NCI-H1092 treated with DMSO at 0.1 percent for 48 hours (cell line): ENCODE data around the gene XYLB.
A peak's percentile ranks its signal among the peaks of the same experiment; 100 is the strongest.

ENCODE experiments used
- DNase-seq: peaks from one replicate; lab custom pipeline; 2025; lab: John Stamatoyannopoulos, UW

The XYLB gene

DNA sequence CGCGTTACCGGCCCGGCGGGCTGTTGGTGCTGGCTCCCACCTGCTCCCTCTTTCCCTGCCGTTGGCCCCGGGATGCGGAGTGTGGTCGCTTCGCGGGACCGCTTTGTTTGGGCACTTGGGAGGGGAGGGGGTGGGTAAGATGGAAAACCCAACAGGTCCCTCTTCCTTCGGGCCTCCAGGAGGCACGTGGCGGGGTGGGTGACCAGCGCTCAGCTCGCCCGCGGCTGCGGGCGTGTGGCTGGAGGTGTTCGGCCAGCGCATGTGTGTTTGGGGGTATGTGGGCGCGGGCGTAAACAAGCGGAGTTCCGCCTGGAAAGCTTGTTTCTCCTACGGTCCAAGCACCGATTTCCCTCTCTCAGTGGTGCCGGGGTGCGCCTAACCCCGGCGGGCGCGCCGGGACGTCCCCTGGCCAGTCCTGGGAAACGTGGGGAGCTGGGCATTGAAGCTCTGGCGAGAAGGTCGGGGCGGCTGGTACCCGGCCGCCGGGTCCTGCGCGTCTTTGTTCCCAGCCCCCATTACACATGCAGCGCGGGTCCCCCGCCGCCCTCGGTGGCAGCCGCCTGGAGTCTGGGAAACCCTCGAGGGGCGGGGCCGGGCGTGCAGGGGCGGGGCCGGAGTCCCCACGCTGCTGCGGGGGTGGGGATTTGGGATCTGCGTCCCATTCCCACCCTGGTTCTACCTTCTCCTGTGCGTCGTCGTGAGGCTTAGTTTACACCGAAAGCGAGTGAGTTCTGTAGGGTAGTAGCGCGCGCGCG is 108.5 kb downstream of the XYLB start:
- peak; percentile 59 for DNase-seq

- DNase-seq = no peak
Measured at GRCh38 chr3:38455639-38456430, 109.2 kb downstream of the XYLB start.

DNA sequence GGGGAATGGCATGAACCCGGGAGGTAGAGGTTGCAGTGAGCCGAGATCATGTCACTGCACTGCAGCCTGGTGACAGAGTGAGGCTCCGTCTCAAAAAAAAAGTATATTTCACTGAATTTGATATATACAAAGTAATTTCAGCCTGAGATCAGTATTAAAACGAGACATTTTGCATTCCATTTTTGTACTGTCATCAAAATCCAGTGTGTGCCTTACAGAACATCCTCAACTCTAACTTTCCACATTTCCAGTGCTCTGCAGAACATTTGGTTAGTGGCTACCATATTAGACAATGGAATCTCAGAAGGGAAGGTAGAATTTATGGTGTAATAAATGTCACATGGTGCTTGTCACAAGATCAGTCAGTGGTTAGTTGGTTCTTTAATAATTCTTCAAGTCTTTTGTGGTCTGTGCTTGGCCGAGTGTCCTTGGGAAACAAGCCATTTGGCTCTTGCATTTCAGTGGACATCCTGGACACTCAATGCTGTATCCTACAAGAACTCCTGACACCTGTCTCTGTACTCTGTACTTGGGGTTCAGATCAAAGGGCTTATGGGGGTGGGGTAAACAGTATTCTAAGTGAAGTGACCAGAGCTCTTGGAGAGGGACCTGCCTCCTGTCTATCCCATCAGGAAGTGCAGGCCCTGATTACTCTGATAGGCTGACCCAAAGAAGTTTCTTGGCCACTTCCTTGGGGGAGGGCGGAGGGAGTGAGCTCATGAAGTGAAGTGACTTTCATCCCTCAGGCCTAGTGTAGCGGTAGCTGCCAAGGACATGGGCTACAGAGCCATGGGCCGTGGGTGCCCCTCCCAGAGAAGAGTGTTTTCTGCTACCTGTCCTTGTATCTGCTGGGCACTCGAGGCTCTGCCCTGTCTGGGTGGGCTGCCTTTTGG is 110.8 kb downstream of the XYLB start:
- DNase-seq = no peak

DNA sequence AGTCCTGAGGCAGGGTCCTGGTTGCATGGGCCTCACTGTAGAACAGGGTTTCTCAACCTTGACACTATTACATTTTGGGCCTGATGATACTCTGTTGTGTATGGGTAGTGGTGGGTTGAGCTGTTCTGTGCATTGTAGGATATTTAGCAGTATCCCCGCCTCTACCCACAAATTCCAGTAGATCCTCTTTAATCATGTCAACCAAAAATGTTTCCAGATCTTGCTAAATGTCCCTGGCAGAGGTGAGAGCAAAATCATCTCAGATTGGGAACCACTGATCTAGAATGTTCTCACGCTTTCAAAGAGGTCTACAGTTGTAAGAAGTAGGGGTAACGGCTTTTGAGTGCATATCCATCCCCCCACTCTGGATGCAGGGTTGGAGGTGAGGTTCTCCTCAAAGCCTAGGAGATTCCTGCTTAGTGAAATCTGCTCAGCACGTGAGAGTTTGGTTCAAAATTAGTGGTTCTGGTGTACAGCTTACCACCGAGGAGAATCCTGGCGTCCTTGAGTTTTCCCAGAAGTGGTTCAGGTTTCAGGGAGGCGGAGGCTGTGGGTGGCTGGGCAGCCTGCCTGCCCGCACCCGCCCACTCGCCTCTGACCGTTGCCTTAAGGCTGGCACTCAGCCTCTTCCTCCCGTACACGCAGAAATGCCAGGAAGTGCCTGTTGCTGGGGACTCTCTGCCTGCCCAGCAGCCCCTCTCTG is 112.4 kb downstream of the XYLB start:
- DNase-seq = no peak

- DNase-seq = no peak
Measured at GRCh38 chr3:38459499-38460048, 113.0 kb downstream of the XYLB start.

- no peak for DNase-seq
Measured at GRCh38 chr3:38460377-38461270, 114.0 kb downstream of the XYLB start.
